Endothelial cell (in vitro differentiated cells): ENCODE data around the gene TMEM175. TPM values are rescaled to one million over a fixed set of nuclear protein-coding genes. Genes with fewer than 3 reads are reported as not detected.
"Not testable (repeated sequence)": the region's sequence is repeated elsewhere in the genome, so short reads cannot be mapped to it uniquely, and the experiment has no call there.

ENCODE experiments used
- DNase-seq: peaks from one replicate; pipeline ENCODE4 v3.0.0; 2021; ENCODE audit warnings: low spot score
- H3K27ac Mint-ChIP-seq: one replicate; pipeline ENCODE4 v1.8.0; 2021; ENCODE audit warnings: mixed read lengths, inconsistent platforms; ENCODE audit not compliant: unreplicated experiment
- H3K27me3 Mint-ChIP-seq: one replicate; pipeline ENCODE4 v1.8.0; 2021; ENCODE audit warnings: mild to moderate bottlenecking, moderate library complexity, mixed read lengths, inconsistent platforms; ENCODE audit not compliant: unreplicated experiment
- H3K36me3 Mint-ChIP-seq: one replicate; pipeline ENCODE4 v1.8.0; 2021; ENCODE audit warnings: mild to moderate bottlenecking, low read depth, mixed read lengths, inconsistent platforms; ENCODE audit not compliant: unreplicated experiment
- H3K4me1 Mint-ChIP-seq: one replicate; pipeline ENCODE4 v1.8.0; 2021; ENCODE audit warnings: mild to moderate bottlenecking, mixed read lengths, inconsistent platforms; ENCODE audit not compliant: unreplicated experiment
- H3K4me3 Mint-ChIP-seq: one replicate; pipeline ENCODE4 v1.8.0; 2021; ENCODE audit warnings: mild to moderate bottlenecking, mixed read lengths, inconsistent platforms; ENCODE audit not compliant: unreplicated experiment
- H3K9me3 Mint-ChIP-seq: one replicate; pipeline ENCODE4 v1.8.0; 2021; ENCODE audit warnings: mixed read lengths, inconsistent platforms; ENCODE audit not compliant: unreplicated experiment
- total RNA-seq: library from RNA; stranded (reverse); fragmentation: NEBNext Ultra II Directional; extraction: Animal tissue kit (Norgen Biotek cat#: 25700); gene quantifications from one replicate; pipeline ENCODE4 v1.2.1, GENCODE V29; 2021; ENCODE audit not compliant: unreplicated experiment
- TF ChIP-seq, protein P1 (sequence below): fragments of 200-600 bp; sonication (generic); IDR thresholded peaks from one replicate; pipeline ENCODE4 v1.5.0; 2021; ENCODE audit warnings: antibody characterized with exemption; ENCODE audit not compliant: unreplicated experiment

TMEM175 gene
- total RNA-seq, 1 donor from 2014 or later: 31.4 TPM

DNA sequence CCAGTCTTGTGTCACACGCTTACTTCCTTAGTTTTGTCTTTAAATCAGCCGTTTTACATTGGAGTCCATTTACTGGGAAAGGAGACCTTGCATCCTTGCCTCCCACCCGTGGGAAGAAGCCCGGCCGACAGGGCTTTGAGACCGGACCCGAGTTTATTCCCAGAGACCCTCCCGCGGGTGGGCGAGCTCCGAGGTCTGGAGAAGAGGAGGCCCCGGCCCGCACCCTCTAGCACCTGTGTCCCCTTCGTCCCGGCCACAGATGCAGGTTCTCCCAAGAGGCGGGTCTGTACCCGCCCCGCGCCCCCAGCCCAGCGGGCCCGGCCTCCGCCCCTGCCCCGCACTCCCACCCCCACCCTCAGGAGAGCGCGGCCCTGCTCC is 64.7 kb downstream of the TMEM175 start:
- H3K4me1 Mint-ChIP-seq: no peaks in the 10 kb centered on the region
- H3K27me3 Mint-ChIP-seq: peaks cover 18% of the 10 kb centered on the region
- no peaks in the 10 kb centered on the region for H3K9me3 Mint-ChIP-seq
- no peak for DNase-seq
- H3K27ac Mint-ChIP-seq: no peak overlapping the region
- TF ChIP-seq, protein P1, sequence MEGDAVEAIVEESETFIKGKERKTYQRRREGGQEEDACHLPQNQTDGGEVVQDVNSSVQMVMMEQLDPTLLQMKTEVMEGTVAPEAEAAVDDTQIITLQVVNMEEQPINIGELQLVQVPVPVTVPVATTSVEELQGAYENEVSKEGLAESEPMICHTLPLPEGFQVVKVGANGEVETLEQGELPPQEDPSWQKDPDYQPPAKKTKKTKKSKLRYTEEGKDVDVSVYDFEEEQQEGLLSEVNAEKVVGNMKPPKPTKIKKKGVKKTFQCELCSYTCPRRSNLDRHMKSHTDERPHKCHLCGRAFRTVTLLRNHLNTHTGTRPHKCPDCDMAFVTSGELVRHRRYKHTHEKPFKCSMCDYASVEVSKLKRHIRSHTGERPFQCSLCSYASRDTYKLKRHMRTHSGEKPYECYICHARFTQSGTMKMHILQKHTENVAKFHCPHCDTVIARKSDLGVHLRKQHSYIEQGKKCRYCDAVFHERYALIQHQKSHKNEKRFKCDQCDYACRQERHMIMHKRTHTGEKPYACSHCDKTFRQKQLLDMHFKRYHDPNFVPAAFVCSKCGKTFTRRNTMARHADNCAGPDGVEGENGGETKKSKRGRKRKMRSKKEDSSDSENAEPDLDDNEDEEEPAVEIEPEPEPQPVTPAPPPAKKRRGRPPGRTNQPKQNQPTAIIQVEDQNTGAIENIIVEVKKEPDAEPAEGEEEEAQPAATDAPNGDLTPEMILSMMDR: no peak
- H3K4me3 Mint-ChIP-seq: no peak overlapping the region
- H3K36me3 Mint-ChIP-seq: no peaks in the 10 kb centered on the region

GRCh38 chr4:997375-998071 is 65.3 kb downstream of the TMEM175 start:
- DNase-seq: no peak
- TF ChIP-seq, protein P1: no peak
- Mint-ChIP-seq H3K27ac (no peak overlapping the region), H3K9me3 (no peaks in the 10 kb centered on the region), H3K4me1 (no peaks in the 10 kb centered on the region), H3K36me3 (no peaks in the 10 kb centered on the region), H3K27me3 (peaks cover 20% of the 10 kb centered on the region), H3K4me3 (no peak overlapping the region)

GRCh38 chr4:998096-998691 is 65.9 kb downstream of the TMEM175 start:
- H3K4me1 Mint-ChIP-seq: no peaks in the 10 kb centered on the region
- no peak overlapping the region for H3K27ac Mint-ChIP-seq
- no peak for DNase-seq
- no peaks in the 10 kb centered on the region for H3K9me3 Mint-ChIP-seq
- TF ChIP-seq, protein P1: no peak
- H3K4me3 Mint-ChIP-seq: no peak overlapping the region
- peaks cover 18% of the 10 kb centered on the region for H3K27me3 Mint-ChIP-seq
- H3K36me3 Mint-ChIP-seq: no peaks in the 10 kb centered on the region

DNA sequence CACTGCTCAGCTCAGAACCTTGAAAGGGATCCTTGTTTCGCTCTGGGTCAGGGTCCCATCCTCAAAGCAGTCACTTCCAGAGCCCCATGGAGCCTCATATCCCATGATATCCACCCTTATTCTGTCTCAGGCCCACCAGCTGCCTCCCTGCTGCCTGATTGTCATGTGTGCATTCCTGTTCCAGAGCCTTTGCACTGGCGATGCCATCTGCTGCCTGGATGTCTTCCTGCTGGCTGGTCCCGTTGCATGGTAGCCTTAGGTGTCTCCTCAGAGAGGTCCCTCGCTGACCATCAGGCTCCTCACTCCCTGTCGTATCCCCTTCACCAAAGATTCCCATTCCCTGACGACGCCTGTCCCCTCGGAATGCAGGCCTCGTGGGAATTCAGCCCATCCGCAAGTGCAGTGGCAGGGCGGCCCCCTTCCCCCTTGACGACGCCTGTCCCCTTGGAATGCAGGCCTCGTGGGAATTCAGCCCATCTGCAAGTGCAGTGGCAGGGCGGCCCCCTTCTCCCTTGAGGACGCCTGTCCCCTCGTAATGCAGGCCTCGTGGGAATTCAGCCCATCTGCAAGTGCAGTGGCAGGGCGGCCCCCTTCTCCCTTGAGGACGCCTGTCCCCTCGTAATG is 67.1 kb downstream of the TMEM175 start:
- not testable (repeated sequence) for H3K4me3 Mint-ChIP-seq, DNase-seq, H3K36me3 Mint-ChIP-seq, H3K4me1 Mint-ChIP-seq, H3K9me3 Mint-ChIP-seq
- H3K27me3 Mint-ChIP-seq: peaks cover 24% of the 10 kb centered on the region
- H3K27ac Mint-ChIP-seq: peak overlapping the region; percentile 36

DNA sequence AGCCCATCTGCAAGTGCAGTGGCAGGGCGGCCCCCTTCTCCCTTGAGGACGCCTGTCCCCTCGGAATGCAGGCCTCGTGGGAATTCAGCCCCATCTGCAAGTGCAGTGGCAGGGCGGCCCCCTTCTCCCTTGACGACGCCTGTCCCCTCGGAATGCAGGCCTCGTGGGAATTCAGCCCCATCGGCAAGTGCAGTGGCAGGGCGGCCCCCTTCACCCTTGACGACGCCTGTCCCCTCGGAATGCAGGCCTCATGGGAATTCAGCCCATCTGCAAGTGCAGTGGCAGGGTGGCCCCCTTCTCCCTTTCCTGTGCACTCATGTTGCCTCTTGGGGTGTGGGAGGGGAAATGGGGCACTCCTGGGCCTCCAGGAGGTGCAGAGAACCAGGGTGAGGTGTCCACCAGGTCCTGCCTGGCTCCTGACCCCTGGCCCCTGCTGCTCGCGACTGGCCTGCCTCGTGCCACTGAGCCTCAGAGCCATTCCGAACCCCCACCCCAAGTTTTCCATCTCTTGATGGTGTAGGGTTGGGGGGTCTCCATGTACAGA is 67.7 kb downstream of the TMEM175 start:
- Mint-ChIP-seq H3K9me3 (no peaks in the 10 kb centered on the region), H3K4me1 (no peaks in the 10 kb centered on the region), H3K4me3 (no peak overlapping the region), H3K27me3 (peaks cover 25% of the 10 kb centered on the region), H3K36me3 (no peaks in the 10 kb centered on the region), H3K27ac (no peak overlapping the region)
- no peak for DNase-seq
- TF ChIP-seq, protein P1: no peak
